ENCODE data around the gene CX3CR1.
"Not testable (repeated sequence)": the region's sequence is repeated elsewhere in the genome, so short reads cannot be mapped to it uniquely, and the experiment has no call there.

Gene CX3CR1

GRCh38 chr3:39279745-39280517 is at the start of gene CX3CR1:
CX3CR1 (minus strand) TSS chr3:39280036; CDS start chr3:39266509, 13,527 bp downstream.
- no peak for DNase-seq

DNA sequence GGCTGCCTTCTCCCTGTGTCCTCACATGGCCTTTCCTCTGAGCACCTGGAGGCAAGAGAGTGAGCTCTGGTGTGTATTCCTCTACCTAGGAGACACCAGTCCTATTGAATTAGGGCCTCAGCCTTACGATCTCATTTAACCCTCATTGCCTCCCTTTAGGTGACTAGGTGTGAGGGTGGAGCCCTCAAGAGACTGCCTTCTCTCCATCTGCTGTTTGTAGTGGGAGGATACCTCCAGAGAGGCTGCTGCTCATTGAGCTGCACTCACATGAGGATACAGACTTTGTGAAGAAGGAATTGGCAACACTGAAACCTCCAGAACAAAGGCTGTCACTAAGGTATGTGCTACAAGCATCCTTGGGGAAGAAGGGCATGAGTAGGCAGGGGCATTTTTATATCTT is 49.7 kb upstream of the CX3CR1 start, which contains the start of gene CCR8:
TSS of gene CCR8 (plus strand) at position 217 of the 400 bp plus-strand sequence. CDS start 2,623 bp downstream, outside the sequence.
- DNase-seq, result no peak

GRCh38 chr3:39327746-39328349 is 48.0 kb upstream of the CX3CR1 start:
- DNase-seq, result peak; percentile 75

- peak; percentile 42 for DNase-seq
Measured at GRCh38 chr3:39327053-39327745, 47.4 kb upstream of the CX3CR1 start.

DNA sequence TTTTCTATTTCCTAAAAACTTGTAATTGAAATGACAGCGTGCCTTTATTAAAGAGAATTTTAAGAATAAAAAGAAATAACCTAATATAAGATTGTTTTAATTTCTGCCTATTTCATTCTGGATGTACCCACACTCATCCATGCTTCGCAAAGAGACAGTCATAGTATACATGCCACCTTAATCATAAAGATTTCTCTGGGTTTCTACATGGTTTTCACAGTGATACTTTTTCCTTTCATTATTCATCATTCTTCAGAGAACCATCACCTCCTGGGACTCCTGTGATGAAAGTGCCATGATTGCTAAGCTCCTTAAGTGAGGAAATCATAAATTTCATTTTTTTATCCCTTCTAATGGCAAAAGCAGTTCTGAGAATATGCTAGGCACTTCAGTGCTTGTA is 45.4 kb upstream of the CX3CR1 start:
- DNase-seq, result peak; percentile 75

GRCh38 chr3:39323494-39323893 is 43.7 kb upstream of the CX3CR1 start:
- no peak for DNase-seq

- DNase-seq, result no peak
Measured at GRCh38 chr3:39322936-39323335, 43.1 kb upstream of the CX3CR1 start.

DNA sequence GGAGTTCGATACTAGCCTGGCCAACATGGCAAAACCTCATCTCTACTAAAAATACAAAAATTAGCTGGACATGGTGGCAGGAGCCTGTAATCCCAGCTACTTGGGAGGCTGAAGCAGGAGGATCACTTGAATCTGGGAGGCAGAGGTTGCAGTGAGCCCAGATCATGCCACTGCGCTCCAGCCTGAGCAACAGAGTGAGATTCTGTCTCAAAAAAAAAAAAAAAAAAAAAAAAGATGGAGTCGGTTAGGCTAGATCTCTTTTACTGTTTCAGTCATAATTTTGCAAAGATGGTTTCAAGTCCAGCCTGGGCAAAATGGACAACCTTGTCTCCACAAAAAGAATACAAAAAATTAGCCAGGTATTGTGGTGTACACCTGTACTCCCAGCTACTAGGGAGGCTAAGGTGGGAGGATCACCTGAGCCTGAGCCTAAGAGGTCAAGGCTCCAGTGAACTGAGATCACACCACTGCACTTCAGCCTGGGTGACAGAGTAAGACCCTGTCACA is 42.4 kb upstream of the CX3CR1 start:
- DNase-seq, result not testable (repeated sequence)

- DNase-seq, result peak; percentile 64
Measured at GRCh38 chr3:39321574-39321983, 41.7 kb upstream of the CX3CR1 start.

DNA sequence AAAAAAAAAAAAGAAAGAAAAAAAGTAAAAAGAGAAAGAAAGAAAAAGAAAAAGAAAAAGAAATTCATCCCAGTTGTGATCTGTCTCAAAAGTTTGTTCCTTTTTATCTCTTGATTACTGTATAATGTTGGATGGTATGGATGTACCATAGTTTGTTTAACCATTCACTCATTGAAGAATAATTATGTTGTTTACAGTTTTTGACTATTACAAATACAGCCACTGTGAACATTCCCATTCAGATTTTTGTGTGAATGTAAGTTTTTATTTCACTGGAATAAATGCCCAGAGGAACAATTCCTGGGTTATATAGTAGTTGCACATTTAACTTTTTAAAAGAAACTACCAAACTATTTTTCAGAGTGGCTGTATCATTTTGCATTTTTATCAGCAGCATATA is 39.4 kb upstream of the CX3CR1 start:
- no peak for DNase-seq

DNA sequence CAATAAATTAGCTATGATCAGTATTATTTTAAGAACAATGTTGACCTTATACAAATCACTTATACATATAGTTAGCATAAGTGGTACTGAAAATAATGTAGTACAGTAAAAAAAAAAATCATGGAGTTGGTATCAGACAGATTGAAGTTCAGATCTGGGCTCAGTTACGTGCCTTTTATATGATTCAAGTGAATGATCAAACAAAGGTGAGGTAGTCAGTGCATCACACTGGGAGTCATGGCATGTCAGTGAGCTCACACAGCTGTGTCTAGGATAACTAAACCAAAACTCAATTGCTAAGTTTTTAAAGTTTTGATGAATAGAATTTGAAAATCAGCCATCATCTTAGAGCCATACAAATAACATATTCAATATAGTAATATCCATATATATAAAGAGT is 38.5 kb upstream of the CX3CR1 start:
- DNase-seq, result no peak

- no peak for DNase-seq
Measured at GRCh38 chr3:39317571-39318169, 37.8 kb upstream of the CX3CR1 start.

DNA sequence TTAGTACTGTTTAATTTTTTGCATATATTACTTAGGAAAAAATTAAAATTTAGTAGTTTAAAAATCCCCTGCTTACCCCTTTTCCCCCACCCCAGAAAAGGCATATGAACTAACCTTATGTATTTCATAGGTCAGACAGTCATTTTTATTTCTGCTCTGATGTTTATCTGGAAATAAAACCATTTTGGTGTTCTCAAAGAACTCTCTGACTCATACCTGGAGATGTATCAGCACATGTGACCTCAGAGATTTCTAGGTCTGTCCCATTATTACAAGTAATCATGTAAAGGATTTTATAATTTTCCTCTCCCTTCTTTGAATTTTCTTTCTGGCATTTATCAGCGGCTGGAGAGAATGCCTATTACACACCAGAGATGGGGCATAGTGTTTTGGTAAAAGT is 35.6 kb upstream of the CX3CR1 start:
- peak; percentile 63 for DNase-seq

GRCh38 chr3:39313289-39313688 is 33.5 kb upstream of the CX3CR1 start:
- no peak for DNase-seq

DNA sequence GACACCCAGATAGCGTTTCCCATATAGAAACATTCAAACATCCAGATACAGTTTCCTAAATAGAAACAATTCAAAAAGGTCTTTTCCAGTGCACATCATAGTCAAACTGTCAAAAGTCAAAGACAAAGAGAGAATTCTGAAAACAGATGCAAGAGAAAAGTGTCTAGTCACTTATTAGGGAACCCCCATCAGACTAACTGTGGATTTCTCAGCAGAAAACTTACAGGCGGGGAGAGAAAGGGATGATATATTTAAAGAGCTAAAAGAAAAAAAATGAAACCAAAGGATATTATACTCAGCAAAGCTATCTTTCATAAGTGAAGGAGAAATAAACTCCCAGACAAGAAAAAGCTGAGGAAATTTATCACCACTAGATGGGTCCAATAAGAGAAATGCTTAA is 22.3 kb upstream of the CX3CR1 start:
- no peak for DNase-seq

DNA sequence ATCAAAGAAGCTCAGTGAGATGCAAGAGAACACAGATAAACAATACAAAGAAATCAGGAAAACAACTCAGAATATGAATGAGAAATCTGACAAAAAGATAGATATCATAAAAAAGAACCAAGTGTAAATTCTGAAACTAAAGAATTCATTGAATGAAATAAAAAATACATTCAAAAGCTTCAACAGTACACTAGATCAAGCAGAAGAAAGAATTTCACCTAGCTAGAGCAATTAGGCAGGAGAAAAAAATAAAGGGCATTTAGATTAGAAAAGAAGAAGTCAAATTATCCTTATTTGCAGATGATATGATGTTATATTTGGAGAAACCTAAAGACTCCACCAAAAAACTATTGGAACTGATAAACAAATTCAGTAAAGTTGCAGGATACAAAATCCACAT is 19.4 kb upstream of the CX3CR1 start:
- no peak for DNase-seq

DNA sequence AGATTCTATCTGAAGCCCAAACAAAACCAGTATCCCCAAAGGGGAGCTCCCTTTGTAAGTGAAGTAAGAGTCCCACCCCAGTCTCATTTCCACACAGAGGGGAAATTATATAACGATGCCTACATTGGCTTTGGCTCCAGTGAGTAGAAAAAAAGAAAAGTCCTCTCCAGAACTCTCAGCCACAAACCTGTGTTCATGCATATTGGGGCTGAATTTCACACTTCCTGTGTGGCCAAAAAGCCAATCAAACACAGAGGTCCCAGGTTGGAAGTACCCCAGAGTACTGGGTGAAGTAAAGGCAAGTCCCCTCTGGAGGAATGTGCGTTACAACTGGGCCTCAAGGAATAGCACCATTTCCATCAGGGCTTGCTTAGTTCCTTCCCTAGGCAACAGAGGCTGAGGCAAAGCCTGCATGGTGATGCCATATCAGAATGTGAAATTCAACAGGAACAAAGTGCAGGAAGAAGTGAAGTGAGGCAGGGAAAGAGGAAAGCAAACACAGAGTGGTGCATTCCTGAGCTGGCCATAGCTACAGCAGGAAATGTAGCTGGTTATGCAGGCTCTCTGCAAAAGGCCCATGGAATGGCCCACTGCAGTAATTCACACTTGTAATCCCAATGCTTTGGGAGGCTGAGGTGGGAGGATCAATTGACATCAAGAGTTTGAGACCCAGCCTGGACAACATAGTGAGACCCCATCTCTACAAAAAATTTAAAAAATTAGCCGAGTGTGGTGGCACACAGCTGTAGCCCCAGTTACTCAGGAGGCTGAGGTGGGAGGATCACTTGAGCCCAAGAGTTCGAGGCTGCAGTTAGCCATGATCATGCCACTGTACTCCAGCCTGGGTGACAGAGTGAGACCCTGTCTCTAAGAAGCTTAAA is 16.6 kb upstream of the CX3CR1 start:
- DNase-seq, result no peak

DNA sequence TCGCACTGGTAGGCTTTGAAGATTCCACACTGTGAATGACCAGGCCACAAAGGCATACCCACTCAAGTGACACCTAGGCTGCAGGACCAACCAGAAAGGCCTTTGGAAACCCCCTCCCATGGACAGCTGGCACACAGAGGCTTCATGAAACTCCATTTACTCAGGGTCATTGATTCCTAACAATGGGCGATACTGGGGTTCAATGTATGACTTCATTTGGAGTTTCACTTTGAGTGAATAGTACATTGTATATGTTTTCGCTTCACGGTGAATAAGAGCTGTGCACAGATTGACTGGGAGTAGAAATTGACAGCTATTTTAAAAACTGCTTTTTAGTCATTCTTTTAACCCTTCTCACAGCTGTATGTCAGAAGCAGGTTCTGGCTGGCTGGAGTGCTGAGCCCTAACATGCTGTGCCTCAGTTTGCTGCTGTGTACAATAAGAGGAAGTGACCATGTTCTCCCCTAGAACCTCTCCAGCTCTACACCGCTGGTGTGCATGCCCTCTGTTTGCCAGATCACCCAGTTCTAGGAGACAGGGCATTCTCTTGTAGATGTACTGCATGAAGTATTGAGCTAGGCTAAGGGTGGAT is 15.4 kb upstream of the CX3CR1 start:
- peak; percentile 73 for DNase-seq

DNA sequence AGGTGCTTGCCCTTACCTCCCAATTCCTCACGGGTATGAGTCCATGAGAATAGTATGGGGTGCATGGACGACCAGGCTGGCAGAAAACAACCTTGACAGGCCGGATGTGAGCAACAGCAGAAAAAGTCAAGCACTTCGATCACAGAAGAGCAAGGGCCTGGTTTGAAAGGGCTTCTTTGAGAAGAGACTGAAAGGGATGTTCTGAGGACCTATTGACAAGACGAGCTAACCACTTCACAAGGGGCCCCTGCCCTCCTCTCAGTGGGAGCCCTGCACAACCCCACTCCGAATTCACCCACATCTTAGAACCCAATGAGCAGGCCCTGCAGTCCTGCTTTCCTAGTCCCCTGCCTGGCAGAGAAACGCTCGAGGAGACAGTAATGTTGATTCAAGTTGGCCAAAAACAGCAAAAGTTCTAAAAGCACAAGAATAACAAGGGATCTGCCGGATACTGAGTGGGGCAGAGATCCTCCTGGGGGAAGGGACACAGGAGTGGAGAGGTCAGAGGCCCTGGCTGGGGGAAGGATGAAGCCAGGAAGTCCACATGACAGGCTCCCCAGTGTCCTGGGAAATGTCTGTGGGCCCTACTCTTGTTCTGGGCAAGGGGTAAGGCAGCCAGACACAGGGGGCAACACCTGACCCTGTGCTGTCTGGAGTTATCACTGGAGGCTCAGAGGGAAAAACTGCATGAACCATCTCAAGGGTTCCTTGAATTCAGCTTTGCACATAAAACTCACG is 14.8 kb upstream of the CX3CR1 start:
- no peak for DNase-seq

DNA sequence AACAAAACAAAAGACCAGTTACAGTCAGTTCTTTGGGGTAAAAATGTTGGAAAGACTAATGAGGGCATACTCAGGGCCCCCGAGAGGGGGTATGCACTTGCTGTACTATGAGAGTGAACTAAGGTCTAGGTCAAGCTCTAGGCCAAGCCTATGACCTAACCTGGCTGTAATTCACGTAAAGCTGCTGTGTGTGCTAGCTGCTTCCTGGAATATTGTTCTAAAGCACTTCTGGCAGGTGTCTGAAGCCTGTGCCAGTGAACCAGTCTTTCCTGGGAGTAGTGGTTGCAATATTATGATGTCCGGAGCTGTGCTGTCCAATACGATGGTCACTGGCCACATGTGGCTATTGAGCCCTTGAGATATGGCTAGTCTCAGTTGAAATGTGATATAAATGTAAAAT is 13.1 kb upstream of the CX3CR1 start:
- no peak for DNase-seq

GRCh38 chr3:39291903-39292329 is 12.1 kb upstream of the CX3CR1 start:
- DNase-seq, result peak; percentile 80

Data from activated CD4-positive, alpha-beta T cell treated with anti-CD3 and anti-CD28 coated beads, Interleukin-10, Interleukin-2, amounts not matched to agents 100 ng/mL and 50 ng/mL, durations not matched to agents 16 hours and 8 hours (primary cell).